Measurements from ENCODE around the gene CCDC157. TPM values are rescaled to one million over a fixed set of nuclear protein-coding genes. Genes with fewer than 3 reads are reported as not detected.

The CCDC157 gene
- total RNA-seq, 1 donor from 2014 or later: 3.7 TPM

GRCh38 chr22:30324014-30324730 lies 32.6 kb upstream of the CCDC157 start:
- Histone ChIP-seq H3K27ac (no peak overlapping the region), H3K4me2 (no peak overlapping the region), H3K4me1 (peaks cover 14% of the 10 kb centered on the region), H3K9ac (no peak overlapping the region), H2AFZ (replicated peaks) (no peak overlapping the region), H3K36me3 (no peaks in the 10 kb centered on the region), H3K4me3 (no peak overlapping the region), H3K9me3 (ENCODE audit: low read depth) (no peaks in the 10 kb centered on the region), H4K20me1 (ENCODE audit: low read depth) (peaks cover 17% of the 10 kb centered on the region), H3F3A (ENCODE audit: low read depth) (peaks cover 6% of the 10 kb centered on the region), H3K27me3 (no peaks in the 10 kb centered on the region), H3K79me2 (ENCODE audit: low read depth) (no peaks in the 10 kb centered on the region)
- H3K4me3 Mint-ChIP-seq: no peak overlapping the region
- no peak for TF ChIP-seq EZH2 (IDR thresholded peaks at IDR 0.05)
- no peak for TF ChIP-seq CTCF (IDR thresholded peaks at IDR 0.05)
- TF ChIP-seq EZH2phosphoT487 (IDR thresholded peaks at IDR 0.05): no peak
- H3K27ac Mint-ChIP-seq: no peak overlapping the region
- no peaks in the 10 kb centered on the region for H3K9me3 Mint-ChIP-seq
- H3K27me3 Mint-ChIP-seq (ENCODE audit: insufficient read depth, low read depth): no peaks in the 10 kb centered on the region
- DNase-seq (ENCODE audit: low spot score): no peak
- H3K36me3 Mint-ChIP-seq: no peaks in the 10 kb centered on the region
- H3K4me1 Mint-ChIP-seq: peaks cover 19% of the 10 kb centered on the region

GRCh38 chr22:30325065-30325720 lies 31.6 kb upstream of the CCDC157 start:
- Histone ChIP-seq H3K27me3 (no peaks in the 10 kb centered on the region), H3K4me1 (peaks cover 14% of the 10 kb centered on the region), H3K9me3 (ENCODE audit: low read depth) (no peaks in the 10 kb centered on the region), H3K9ac (no peak overlapping the region), H3K4me2 (peak overlapping the region; percentile 92), H3K36me3 (no peaks in the 10 kb centered on the region), H3K27ac (no peak overlapping the region), H3F3A (ENCODE audit: low read depth) (peaks cover 6% of the 10 kb centered on the region), H3K79me2 (ENCODE audit: low read depth) (no peaks in the 10 kb centered on the region), H2AFZ (replicated peaks) (no peak overlapping the region), H4K20me1 (ENCODE audit: low read depth) (peaks cover 17% of the 10 kb centered on the region), H3K4me3 (no peak overlapping the region)
- TF ChIP-seq EZH2phosphoT487 (IDR thresholded peaks at IDR 0.05): no peak
- no peak for TF ChIP-seq EZH2 (IDR thresholded peaks at IDR 0.05)
- TF ChIP-seq CTCF (IDR thresholded peaks at IDR 0.05): no peak
- Mint-ChIP-seq H3K4me3 (peak overlapping the region; percentile 86), H3K27ac (peak overlapping the region; percentile 69), H3K9me3 (no peaks in the 10 kb centered on the region), H3K4me1 (peaks cover 19% of the 10 kb centered on the region), H3K36me3 (no peaks in the 10 kb centered on the region), H3K27me3 (ENCODE audit: insufficient read depth, low read depth) (no peaks in the 10 kb centered on the region)
- peak; percentile 50 for DNase-seq (ENCODE audit: low spot score)

GRCh38 chr22:30325724-30326254 lies 31.0 kb upstream of the CCDC157 start:
- peak overlapping the region; percentile 98 for H3K4me3 ChIP-seq
- H2AFZ ChIP-seq (replicated peaks): no peak overlapping the region
- H3K27me3 Mint-ChIP-seq (ENCODE audit: insufficient read depth, low read depth): no peaks in the 10 kb centered on the region
- peak overlapping the region; percentile 86 for H3K4me3 Mint-ChIP-seq
- H3F3A ChIP-seq (ENCODE audit: low read depth): peaks cover 9% of the 10 kb centered on the region
- H3K9me3 ChIP-seq (ENCODE audit: low read depth): no peaks in the 10 kb centered on the region
- H3K9me3 Mint-ChIP-seq: no peaks in the 10 kb centered on the region
- peaks cover 17% of the 10 kb centered on the region for H4K20me1 ChIP-seq (ENCODE audit: low read depth)
- no peak overlapping the region for H3K27ac Mint-ChIP-seq
- H3K27me3 ChIP-seq: no peaks in the 10 kb centered on the region
- peaks cover 19% of the 10 kb centered on the region for H3K4me1 Mint-ChIP-seq
- peak; percentile 12 for DNase-seq (ENCODE audit: low spot score)
- H3K27ac ChIP-seq: no peak overlapping the region
- H3K36me3 Mint-ChIP-seq: peaks cover 3% of the 10 kb centered on the region
- H3K9ac ChIP-seq: no peak overlapping the region
- TF ChIP-seq CTCF (IDR thresholded peaks at IDR 0.05): no peak
- TF ChIP-seq EZH2 (IDR thresholded peaks at IDR 0.05): no peak
- TF ChIP-seq EZH2phosphoT487 (IDR thresholded peaks at IDR 0.05): no peak
- peak overlapping the region; percentile 92 for H3K4me2 ChIP-seq
- no peaks in the 10 kb centered on the region for H3K36me3 ChIP-seq
- no peaks in the 10 kb centered on the region for H3K79me2 ChIP-seq (ENCODE audit: low read depth)
- H3K4me1 ChIP-seq: peaks cover 14% of the 10 kb centered on the region

All from neural progenitor cell (in vitro differentiated cells).